Vagina (tissue), 2 donors: ENCODE results near the gene TAF15.

ENCODE experiments used
- POLR2A ChIP-seq, 2 donors: fragments of 450-650 bp; IDR thresholded peaks; one replicate each; pipeline ENCODE4 v1.6.1; 2017; ENCODE audit warnings: antibody characterized with exemption in 2 of 2, mild to moderate bottlenecking in 2 of 2, moderate library complexity in 2 of 2
- POLR2AphosphoS5 ChIP-seq, 2 donors: sonication (generic); formaldehyde crosslinking; IDR thresholded peaks; one replicate each; pipeline ENCODE4 v1.9.0; 2017; ENCODE audit warnings: antibody characterized with exemption in 2 of 2, mild to moderate bottlenecking in 2 of 2, low read depth in 1 of 2; ENCODE audit not compliant: insufficient read depth in 1 of 2
- TF ChIP-seq, protein P1 (sequence below), 3 experiments: fragments of 450-650 bp in 2 of 3; fragments of 200-600 bp in 1 of 3; sonication (generic) in 1 of 3; IDR thresholded peaks; one replicate each; pipeline ENCODE4 v1.5.1; 2017 to 2019; ENCODE audit warnings: antibody characterized with exemption in 3 of 3, mild to moderate bottlenecking in 2 of 3, moderate library complexity in 2 of 3

DNA sequence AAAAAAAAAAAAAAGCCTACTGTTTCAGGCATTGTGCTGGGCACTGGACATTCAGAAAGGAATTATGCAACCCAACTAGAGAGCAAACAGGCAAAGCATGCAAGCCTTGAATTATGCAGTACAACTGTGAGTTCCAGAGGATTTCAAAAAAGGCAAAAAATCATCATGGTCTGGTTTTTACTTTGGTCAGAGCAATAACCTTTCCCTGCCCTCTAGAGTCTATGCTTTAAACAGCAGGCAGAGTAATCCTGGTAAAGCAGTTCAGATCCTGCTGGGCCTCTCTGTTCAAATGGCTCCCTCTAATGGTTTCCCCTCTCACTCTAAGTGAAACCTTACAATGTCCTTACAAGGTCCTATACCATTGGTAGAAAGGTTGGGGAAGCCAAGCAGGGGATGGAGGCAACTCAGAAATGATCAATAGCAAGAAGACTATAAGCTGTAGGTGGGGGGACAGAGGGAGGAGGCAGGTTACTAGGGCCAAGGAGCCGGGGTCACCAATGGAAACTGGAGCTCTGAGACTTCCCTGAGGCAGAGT, 4.6 kb upstream of the TAF15 start:
- TF ChIP-seq, protein P1, sequence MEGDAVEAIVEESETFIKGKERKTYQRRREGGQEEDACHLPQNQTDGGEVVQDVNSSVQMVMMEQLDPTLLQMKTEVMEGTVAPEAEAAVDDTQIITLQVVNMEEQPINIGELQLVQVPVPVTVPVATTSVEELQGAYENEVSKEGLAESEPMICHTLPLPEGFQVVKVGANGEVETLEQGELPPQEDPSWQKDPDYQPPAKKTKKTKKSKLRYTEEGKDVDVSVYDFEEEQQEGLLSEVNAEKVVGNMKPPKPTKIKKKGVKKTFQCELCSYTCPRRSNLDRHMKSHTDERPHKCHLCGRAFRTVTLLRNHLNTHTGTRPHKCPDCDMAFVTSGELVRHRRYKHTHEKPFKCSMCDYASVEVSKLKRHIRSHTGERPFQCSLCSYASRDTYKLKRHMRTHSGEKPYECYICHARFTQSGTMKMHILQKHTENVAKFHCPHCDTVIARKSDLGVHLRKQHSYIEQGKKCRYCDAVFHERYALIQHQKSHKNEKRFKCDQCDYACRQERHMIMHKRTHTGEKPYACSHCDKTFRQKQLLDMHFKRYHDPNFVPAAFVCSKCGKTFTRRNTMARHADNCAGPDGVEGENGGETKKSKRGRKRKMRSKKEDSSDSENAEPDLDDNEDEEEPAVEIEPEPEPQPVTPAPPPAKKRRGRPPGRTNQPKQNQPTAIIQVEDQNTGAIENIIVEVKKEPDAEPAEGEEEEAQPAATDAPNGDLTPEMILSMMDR (IDR thresholded peaks at IDR 0.05): peak; percentile 65 to 79 (median 66)
- no peak for TF ChIP-seq POLR2A (IDR thresholded peaks at IDR 0.05)
- TF ChIP-seq POLR2AphosphoS5 (IDR thresholded peaks at IDR 0.05; ENCODE audit: insufficient read depth in 1 of 2, low read depth in 1 of 2): peak in 1 of 2 donors; percentile 72
